Peyer's patch (tissue), 4 donors: ENCODE data around the gene LAMA1. TPM values are rescaled to one million over a fixed set of nuclear protein-coding genes. Genes with fewer than 3 reads are reported as not detected.

Experiments
- DNase-seq, 3 donors: peaks; one replicate each; pipeline ENCODE4 v3.0.0-alpha.2; 2017 to 2019
- H3K27ac ChIP-seq, 4 donors: fragments of 200-600 bp; sonication (generic); one replicate each; pipeline ENCODE4 v1.5.1; 2016 to 2019
- H3K27me3 ChIP-seq, 2 donors: fragments of 200-600 bp; sonication (generic); one replicate each; pipeline ENCODE4 v1.5.1; 2019
- H3K36me3 ChIP-seq, 3 donors: fragments of 200-600 bp; sonication (generic); one replicate each; pipeline ENCODE4 v1.5.1; 2016 to 2019
- H3K4me1 ChIP-seq, 4 donors: fragments of 200-600 bp; sonication (generic); one replicate each; pipeline ENCODE4 v1.5.1; 2016 to 2019
- H3K4me3 ChIP-seq, 4 donors: fragments of 200-600 bp; sonication (generic); 1 replicate in 3 of 4; 2 replicates in 1 of 4; pipeline ENCODE4 v1.5.1; 2016 to 2019; ENCODE audit warnings: mild to moderate bottlenecking in 1 of 4
- H3K9me3 ChIP-seq, 4 donors: fragments of 200-600 bp; sonication (generic); one replicate each; pipeline ENCODE4 v1.5.1; 2016 to 2019; ENCODE audit warnings: mild to moderate bottlenecking in 1 of 4
- POLR2A ChIP-seq, 2 donors: fragments of 450-650 bp; IDR thresholded peaks; one replicate each; pipeline ENCODE4 v1.5.1; 2017; ENCODE audit warnings: antibody characterized with exemption in 2 of 2, mild to moderate bottlenecking in 2 of 2, moderate library complexity in 2 of 2
- total RNA-seq, 4 donors: library from RNA; depleted of rRNA; stranded (reverse); fragments of >200 nt; gene quantifications; one replicate each; pipeline ENCODE4 v1.1.0, GENCODE V29; 2016
- TF ChIP-seq, protein P1 (sequence below), 6 experiments: fragments of 450-650 bp in 4 of 6; fragments of 200-600 bp in 2 of 6; sonication (generic) in 1 of 6; IDR thresholded peaks; one replicate each; pipeline ENCODE4 v1.5.1; 2017 to 2019; ENCODE audit warnings: antibody characterized with exemption in 6 of 6, mild to moderate bottlenecking in 3 of 6, moderate library complexity in 1 of 6

The LAMA1 gene
- total RNA-seq, 4 donors from 2014 or later, result 1.8 to 3.5 (median 2.2) TPM; not detected in 1

- Histone ChIP-seq H3K36me3 (no peaks in the 10 kb centered on the region), H3K27me3 (no peaks in the 10 kb centered on the region), H3K9me3 (no peaks in the 10 kb centered on the region), H3K4me3 (no peak overlapping the region), H3K27ac (no peak overlapping the region), H3K4me1 (no peaks in the 10 kb centered on the region)
- no peak for DNase-seq
- TF ChIP-seq POLR2A (IDR thresholded peaks at IDR 0.05), result no peak
- TF ChIP-seq, protein P1, sequence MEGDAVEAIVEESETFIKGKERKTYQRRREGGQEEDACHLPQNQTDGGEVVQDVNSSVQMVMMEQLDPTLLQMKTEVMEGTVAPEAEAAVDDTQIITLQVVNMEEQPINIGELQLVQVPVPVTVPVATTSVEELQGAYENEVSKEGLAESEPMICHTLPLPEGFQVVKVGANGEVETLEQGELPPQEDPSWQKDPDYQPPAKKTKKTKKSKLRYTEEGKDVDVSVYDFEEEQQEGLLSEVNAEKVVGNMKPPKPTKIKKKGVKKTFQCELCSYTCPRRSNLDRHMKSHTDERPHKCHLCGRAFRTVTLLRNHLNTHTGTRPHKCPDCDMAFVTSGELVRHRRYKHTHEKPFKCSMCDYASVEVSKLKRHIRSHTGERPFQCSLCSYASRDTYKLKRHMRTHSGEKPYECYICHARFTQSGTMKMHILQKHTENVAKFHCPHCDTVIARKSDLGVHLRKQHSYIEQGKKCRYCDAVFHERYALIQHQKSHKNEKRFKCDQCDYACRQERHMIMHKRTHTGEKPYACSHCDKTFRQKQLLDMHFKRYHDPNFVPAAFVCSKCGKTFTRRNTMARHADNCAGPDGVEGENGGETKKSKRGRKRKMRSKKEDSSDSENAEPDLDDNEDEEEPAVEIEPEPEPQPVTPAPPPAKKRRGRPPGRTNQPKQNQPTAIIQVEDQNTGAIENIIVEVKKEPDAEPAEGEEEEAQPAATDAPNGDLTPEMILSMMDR (IDR thresholded peaks at IDR 0.05), result no peak
These were observed 54.8 kb downstream of the LAMA1 start for GRCh38 chr18:7062811-7063210.

- Histone ChIP-seq H3K36me3 (no peaks in the 10 kb centered on the region), H3K27ac (no peak overlapping the region), H3K4me3 (no peak overlapping the region), H3K27me3 (no peaks in the 10 kb centered on the region), H3K9me3 (no peaks in the 10 kb centered on the region), H3K4me1 (no peaks in the 10 kb centered on the region)
- DNase-seq, result no peak
- TF ChIP-seq POLR2A (IDR thresholded peaks at IDR 0.05), result no peak
- TF ChIP-seq, protein P1 (IDR thresholded peaks at IDR 0.05), result no peak
These were observed 55.4 kb downstream of the LAMA1 start for GRCh38 chr18:7062236-7062635.

GRCh38 chr18:7059276-7059675 is 58.3 kb downstream of the LAMA1 start:
- Histone ChIP-seq H3K27me3 (no peaks in the 10 kb centered on the region), H3K4me3 (no peak overlapping the region), H3K9me3 (no peaks in the 10 kb centered on the region), H3K27ac (no peak overlapping the region), H3K4me1 (no peaks in the 10 kb centered on the region), H3K36me3 (no peaks in the 10 kb centered on the region)
- TF ChIP-seq POLR2A (IDR thresholded peaks at IDR 0.05), result no peak
- TF ChIP-seq, protein P1 (IDR thresholded peaks at IDR 0.05), result no peak
- no peak for DNase-seq

DNA sequence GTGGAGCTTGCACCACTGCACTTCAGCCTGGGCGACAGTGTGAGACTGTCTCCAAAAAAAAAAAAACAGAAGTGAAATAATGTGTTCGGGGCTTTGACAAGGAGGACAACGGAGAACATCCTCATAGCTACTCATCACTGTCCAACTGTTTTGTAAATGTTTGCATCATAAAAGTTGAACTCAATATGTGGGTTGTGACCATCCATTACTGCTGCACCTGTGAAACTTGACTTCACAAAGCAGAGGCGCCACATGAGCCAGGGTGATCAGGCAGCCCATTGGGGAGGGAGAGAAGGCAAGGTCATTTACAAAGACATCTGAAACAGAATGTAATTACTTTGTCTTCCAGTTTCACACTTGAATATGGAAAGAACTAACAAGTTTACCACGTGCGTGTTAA is 61.6 kb downstream of the LAMA1 start:
- no peaks in the 10 kb centered on the region for H3K27me3 ChIP-seq

GRCh38 chr18:7049951-7050350 is 67.6 kb downstream of the LAMA1 start:
- no peaks in the 10 kb centered on the region for H3K27me3 ChIP-seq
- no peak for DNase-seq
- H3K4me1 ChIP-seq, result no peaks in the 10 kb centered on the region
- no peak overlapping the region for H3K4me3 ChIP-seq
- no peaks in the 10 kb centered on the region for H3K36me3 ChIP-seq
- no peak for TF ChIP-seq POLR2A (IDR thresholded peaks at IDR 0.05)
- TF ChIP-seq, protein P1 (IDR thresholded peaks at IDR 0.05), result no peak
- H3K27ac ChIP-seq, result no peak overlapping the region
- no peaks in the 10 kb centered on the region for H3K9me3 ChIP-seq

More for the DNA sequence above, 61.6 kb downstream of the LAMA1 start:
- Histone ChIP-seq H3K36me3 (no peaks in the 10 kb centered on the region), H3K27ac (no peak overlapping the region), H3K9me3 (no peaks in the 10 kb centered on the region), H3K4me1 (no peaks in the 10 kb centered on the region), H3K4me3 (no peak overlapping the region)
- no peak for TF ChIP-seq POLR2A (IDR thresholded peaks at IDR 0.05)
- TF ChIP-seq, protein P1 (IDR thresholded peaks at IDR 0.05), result no peak
- no peak for DNase-seq

DNA sequence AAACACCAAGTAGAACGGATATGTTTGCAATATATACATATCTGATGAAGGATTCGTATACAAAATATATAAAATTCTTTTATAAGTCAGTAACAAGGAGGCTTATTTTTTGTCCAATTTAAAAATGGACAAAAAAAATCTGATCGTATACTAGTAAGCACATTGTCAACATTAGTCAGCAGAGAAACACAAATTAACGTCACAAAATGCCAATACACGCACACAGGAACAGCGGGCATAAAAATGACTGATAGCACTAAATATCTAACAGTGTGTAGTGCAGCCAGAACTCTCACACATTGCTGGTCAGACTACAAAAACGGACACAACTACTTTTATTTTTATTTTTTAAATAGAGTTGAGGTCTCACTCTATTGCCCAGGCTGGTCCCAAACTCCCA is 69.5 kb downstream of the LAMA1 start:
- no peak for DNase-seq
- H3K4me1 ChIP-seq, result no peaks in the 10 kb centered on the region
- no peaks in the 10 kb centered on the region for H3K27me3 ChIP-seq

More for the DNA sequence above, 69.5 kb downstream of the LAMA1 start:
- no peak overlapping the region for H3K4me3 ChIP-seq
- no peaks in the 10 kb centered on the region for H3K36me3 ChIP-seq
- no peaks in the 10 kb centered on the region for H3K9me3 ChIP-seq
- H3K27ac ChIP-seq, result no peak overlapping the region
- TF ChIP-seq, protein P1 (IDR thresholded peaks at IDR 0.05), result no peak
- TF ChIP-seq POLR2A (IDR thresholded peaks at IDR 0.05), result no peak
